NCI-H2029 (cell line): ENCODE results near the gene PDXK.
A peak's percentile ranks its signal among the peaks of the same experiment; 100 is the strongest.
"Not testable (repeated sequence)": the region's sequence is repeated elsewhere in the genome, so short reads cannot be mapped to it uniquely, and the experiment has no call there.

ENCODE experiments used
- DNase-seq: peaks from one replicate; lab custom pipeline; 2025; lab: John Stamatoyannopoulos, UW

PDXK gene

DNA sequence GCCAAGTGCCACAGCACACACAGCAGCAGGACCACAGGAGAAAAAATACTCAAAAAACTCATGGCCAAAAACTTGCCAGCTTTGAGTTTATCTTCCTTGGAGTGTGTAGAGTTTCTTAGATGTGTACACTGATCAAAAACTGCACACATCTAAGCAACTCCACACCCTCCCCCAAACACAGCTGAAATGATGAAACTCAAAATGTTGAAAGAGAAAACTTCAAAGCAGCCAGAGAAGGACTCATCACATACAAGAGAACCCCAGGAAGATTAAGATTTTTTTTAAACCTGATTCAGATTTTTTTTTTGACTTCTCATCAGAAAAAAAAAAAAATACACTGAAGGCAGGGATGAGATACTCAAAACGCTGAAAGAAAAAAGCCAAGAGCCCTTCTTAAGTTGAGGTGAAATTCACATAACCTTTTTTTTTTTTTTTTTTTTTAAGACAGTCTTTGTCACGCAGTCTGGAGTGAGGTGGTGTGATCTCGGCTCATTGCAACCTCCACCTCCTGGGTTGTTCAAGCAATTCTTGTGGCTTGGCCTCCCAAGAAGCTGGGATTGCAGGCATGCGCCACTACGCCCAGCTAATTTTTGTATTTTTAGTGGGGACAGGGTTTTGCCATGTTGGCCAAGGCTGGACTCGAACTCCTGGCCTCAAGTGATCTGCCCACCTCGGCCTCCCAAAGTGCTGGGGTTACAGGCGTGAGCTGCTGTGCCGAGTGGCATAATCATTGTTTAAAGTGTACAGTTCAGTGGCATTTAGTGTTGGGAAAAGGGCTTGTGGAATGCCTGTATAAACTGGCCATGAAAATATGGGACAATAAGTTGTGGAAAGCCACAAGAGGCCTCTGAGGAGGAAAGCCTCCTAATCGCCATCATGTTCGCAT, 20.9 kb upstream of the PDXK start:
- DNase-seq = no peak

DNA sequence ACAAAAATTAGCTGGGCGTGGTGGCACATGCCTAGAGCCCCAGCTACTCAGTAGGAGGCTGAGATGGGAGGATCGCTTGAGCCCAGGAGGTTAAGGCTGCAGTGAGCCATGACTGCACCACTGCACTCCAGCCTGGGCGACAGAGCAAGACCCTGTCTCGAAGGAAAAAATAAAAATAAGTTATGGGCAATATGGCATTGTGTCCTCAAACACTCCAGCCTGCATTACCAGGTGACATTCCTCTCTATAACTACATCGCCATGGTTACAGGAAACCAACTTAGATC, 19.5 kb upstream of the PDXK start:
- not testable (repeated sequence) for DNase-seq

GRCh38 chr21:43699933-43700599, 18.9 kb upstream of the PDXK start:
- DNase-seq = no peak

- DNase-seq = no peak
Observed at GRCh38 chr21:43701936-43702784, 16.8 kb upstream of the PDXK start.

DNA sequence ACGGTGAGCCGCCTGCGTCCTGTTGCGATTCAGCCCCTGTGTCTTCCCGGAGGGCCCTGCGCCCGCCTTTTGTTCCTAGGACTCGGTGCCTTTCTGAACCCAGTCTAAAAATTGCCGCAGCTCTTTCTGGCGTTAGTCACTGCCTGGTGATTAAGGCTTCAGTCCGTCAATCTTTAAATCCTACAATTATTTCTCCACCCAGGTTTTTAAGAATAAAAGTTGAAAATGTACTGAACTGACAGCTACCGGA, 16.2 kb upstream of the PDXK start:
- no peak for DNase-seq

DNA sequence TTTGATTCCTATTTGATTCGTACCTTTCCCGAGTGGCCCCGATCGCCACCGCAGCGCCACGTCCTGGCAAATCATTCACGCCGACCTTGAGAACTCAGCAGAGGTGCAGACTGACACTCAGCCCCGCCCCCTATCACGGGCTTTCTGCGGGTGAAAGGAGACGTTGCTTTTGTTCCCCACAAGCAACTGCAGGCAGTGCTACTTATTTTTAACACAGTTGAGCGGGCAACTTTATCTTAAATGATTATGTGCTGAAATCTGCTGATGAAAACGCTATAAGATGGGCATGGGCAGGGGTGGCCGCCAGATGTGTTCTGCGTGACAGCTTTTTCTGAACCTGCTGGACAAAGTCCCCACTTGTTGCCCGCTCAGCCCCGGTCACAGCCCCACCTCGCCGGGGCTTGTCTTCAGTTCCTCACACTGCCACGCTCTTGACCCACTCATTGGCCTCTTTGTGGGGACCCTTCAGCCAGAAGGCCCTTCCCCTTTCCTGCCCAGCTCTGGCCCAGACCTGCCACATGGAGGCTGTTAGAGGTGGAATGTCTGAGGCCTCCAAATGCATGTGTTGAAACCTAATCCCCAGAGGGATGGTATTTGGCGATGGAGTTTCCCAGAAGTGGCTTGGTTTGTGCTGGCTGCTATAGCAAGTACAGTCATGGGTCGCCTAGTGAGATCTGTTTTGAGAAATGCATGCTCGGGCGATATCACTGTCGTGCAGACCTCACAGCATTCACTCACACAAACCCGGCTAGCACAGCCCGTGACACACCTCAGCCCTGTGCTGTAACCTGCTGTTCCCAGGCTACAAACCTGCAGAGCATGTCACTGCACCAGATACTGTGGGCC, 15.7 kb upstream of the PDXK start:
- DNase-seq = no peak

GRCh38 chr21:43707462-43707861, 11.5 kb upstream of the PDXK start:
- no peak for DNase-seq

DNA sequence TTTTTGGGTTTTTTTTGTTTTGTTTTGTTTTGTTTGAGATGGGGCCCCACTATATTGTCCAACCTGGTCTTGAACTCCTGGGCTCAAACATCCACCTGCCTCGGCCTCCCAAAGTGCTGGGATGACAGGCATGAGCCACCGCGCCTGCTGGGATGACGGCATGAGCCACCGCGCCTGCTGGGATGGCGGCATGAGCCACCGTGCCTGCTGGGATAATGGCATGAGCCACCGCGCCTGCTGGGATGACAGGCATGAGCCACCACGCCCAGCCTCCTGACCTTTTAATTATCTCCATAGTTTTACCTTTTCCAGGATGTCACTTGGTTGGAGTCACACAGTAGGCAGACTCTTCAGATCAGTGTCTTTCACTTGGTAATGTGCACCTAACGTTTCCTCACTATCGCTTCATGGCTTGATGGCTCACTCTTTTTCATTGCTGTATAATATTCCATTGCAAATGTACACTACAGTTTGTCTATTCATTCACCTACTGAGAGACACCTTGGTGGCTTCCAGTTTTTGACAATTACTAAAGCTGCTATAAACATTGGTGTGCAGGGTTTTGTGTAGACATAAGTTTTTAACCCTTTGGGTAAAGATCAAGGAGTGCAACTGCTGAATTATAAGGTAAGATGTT, 10.1 kb upstream of the PDXK start:
- DNase-seq = no peak

GRCh38 chr21:43712268-43712942, 6.5 kb upstream of the PDXK start:
- DNase-seq = peak; percentile 45

DNA sequence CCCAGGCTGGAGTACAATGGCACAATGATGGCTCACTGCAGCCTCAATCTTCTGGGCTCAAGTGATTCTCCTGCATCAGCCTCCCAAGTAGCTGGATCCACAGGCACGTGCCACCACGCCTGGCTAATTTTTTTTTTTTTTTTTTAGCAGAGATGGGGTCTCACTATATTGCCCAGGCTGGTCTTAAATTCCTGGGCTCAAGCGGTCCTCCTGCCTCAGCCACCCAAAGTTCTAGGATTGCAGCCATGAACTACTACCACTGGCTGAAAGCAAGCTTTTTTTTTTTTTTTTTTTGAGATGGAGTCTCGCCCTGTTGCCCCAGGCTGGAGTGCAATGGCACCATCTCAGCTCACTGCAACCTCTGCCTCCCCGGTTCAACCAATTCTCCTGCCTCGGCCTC, 5.8 kb upstream of the PDXK start:
- not testable (repeated sequence) for DNase-seq

DNA sequence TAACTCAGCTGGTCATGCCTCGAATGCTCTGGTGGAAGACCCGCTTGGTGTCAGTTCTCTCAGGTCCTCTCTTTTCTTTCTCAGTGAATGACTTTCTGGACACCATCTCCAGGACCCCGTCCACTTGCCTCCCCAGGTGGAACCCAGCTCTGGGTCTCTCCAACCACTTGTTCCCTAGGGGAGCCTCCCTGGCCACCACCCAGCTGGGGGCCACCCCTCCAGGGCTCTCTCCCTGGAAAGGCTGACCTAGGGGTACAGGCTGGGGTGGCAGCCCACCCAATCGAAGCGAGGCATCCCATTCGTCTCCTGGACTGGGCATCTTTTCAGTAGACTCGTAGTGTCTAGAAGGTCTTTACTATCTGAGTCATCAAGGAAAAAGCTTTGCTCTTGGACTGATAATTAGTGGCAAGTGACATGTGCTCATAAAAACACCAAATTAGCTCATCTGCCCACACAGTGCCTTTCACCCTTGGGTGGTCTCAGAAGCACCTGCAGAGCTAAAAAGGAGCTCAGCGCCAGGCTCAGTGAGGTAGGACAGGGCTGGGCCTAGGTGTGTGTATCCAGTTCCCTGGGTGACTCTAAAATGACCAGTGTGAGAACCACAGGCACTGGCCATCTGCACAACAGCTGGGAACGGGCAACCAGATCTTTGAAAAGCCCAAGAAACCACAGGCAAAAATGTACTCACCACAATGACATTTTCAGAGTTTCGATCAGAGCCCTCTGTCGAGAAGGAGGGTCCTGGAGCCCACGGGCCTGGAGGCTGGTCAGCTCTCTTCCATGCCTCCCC, 2.4 kb upstream of the PDXK start:
- DNase-seq = no peak

DNA sequence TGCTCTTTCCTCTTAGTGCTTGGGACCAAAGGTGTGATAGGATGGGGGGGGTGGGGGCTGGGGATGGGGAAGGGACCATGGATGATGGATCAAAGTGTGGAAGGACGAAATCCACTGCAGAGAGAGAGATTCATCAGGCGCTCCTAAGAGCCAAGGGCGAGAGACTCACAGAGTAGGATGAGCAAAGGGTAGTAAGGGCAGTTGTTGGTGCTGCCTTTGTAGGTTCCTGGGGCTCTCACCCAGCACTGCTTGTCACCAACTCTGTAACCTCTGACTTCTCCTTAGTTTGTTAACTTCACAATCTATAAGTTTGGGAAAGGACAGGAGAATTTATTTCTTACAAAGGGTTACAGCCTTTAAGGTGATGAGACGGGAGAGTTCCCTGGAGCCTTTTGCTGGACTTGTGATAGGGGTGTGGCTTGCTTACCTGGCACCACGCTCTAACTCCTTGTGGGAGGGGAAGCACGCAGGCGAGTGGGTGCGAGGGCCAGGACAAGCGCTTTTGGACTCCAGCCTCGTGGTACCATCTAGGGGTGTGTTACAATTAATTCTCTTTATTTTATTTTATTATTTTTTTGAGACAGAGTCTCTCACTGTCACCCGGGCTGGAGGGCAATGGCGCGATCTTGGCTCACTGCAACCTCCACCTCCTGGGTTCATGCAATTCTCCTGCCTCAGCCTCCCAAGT, 1.6 kb upstream of the PDXK start:
- no peak for DNase-seq

GRCh38 chr21:43717967-43718871, 710 bp upstream of the PDXK start:
- DNase-seq = no peak

DNA sequence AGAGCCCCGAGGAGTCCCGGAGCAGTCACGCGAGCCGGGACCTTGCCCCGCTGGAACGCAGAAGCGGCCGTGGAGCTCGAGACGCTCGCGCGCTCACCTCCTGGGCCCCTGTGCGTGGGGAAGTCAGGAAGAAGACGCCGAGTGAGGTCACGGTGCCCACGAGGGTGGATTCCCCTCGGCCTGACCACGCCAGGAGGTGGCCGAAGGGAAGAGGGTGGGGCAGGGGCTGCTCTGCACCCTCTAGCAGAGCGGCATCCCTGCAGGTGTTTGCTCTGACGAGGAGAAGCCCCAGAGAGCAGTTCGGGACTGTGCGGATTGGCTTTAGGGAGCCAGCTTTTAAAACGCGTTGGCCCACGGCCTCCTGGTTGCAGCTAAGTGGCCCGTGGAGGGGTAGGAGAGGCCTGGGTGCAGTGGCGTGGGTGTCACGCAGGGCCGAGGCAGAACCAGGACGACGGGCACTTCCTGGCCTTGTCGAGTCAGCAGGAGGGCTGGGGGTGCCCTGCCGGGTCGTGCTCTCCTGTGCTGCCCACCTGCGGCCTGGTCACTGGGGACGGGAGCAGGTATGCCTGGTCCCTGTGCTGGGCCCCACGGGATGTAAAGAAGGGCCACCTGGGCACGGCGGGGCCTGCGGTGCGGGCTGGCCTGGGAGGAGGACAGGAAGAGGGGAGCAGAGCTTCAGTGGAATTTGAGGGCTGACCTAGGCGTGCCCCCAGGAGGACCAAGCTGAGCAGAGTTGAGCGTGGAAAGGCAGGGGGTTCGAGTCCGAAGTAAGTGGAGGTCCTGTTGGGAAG, 1.0 kb downstream of the PDXK start:
- no peak for DNase-seq

GRCh38 chr21:43720539-43721166, 1.7 kb downstream of the PDXK start:
- no peak for DNase-seq

- DNase-seq = no peak
Observed at GRCh38 chr21:43721206-43721605, 2.3 kb downstream of the PDXK start.

- DNase-seq = no peak
Observed at GRCh38 chr21:43721939-43722338, 3.0 kb downstream of the PDXK start.
